22Rv1 (cell line): ENCODE measurements around the gene DUSP18.

Source experiments
- H3K27ac ChIP-seq: fragments of 450-650 bp; 2 replicates; pipeline ENCODE4 v1.5.1; 2017
- ZFX ChIP-seq: fragments of 450-650 bp; IDR thresholded peaks from 2 replicates; pipeline ENCODE4 v1.6.1; 2017; ENCODE audit warnings: antibody characterized with exemption, borderline replicate concordance
- TF ChIP-seq, protein P1 (sequence below): fragments of 450-650 bp; IDR thresholded peaks from 2 replicates; pipeline ENCODE4 v1.5.1; 2017; ENCODE audit warnings: mild to moderate bottlenecking

DUSP18 gene

DNA sequence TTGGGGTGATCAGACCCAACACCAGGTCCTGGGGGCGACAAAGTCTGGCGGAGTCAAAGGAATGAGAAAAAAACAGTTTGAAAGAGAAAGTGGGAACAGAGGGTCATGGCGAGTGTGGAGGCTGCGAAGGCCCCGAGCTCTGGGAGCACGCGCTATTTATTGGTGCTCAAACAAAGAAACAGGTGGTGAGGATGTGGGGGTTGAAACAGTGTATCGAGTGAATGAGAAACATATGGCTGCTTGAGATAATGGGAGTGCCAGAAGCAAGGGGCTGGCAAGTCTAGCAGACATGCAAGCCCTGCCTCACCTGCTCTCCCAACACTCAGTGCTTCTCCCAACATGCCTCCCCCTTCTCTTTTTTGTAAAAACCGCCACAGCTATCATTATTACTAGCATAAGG is 7.8 kb upstream of the DUSP18 start:
- H3K27ac ChIP-seq, result no peak overlapping the region
- TF ChIP-seq, protein P1, sequence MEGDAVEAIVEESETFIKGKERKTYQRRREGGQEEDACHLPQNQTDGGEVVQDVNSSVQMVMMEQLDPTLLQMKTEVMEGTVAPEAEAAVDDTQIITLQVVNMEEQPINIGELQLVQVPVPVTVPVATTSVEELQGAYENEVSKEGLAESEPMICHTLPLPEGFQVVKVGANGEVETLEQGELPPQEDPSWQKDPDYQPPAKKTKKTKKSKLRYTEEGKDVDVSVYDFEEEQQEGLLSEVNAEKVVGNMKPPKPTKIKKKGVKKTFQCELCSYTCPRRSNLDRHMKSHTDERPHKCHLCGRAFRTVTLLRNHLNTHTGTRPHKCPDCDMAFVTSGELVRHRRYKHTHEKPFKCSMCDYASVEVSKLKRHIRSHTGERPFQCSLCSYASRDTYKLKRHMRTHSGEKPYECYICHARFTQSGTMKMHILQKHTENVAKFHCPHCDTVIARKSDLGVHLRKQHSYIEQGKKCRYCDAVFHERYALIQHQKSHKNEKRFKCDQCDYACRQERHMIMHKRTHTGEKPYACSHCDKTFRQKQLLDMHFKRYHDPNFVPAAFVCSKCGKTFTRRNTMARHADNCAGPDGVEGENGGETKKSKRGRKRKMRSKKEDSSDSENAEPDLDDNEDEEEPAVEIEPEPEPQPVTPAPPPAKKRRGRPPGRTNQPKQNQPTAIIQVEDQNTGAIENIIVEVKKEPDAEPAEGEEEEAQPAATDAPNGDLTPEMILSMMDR, result no peak
- no peak for TF ChIP-seq ZFX

DNA sequence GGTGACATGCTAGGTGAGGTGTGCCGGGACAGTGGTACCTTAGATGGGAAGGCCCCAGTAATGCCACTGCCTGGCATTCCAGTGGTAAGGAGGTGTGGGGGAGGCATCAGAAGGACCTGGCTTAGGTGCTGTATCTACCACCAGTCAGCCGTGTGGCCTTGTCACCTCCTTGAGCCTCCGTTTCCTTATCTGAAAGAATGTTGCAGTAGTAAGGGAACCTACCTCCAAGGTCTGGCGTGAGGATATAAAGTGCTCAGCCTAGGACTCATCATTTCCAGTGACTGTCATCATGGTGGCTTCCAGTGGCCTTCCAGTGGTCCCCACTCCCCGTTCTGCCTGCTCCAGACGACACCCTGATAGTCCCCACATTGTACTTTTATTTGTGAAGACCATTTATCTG is 6.8 kb upstream of the DUSP18 start:
- TF ChIP-seq, protein P1, result no peak
- TF ChIP-seq ZFX, result no peak
- no peak overlapping the region for H3K27ac ChIP-seq

DNA sequence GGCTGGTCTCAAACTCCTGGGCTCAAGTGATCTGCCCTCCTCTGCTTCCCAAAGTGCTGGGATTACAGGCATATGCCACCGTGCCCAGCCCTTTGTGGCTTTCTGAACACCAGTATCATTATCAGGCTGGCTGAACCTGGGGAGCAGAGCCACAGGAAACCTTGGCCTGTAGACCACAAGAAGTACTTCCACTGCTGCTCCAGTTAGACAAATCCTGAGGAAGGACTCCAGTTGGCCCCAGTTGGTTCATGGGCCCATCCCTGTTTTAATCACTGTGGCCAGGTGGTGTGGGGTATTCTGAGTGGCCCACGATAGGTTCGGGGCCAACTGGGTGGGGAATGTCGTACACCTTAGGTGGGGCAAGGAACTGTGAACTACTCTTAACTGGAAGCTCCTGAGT is 5.5 kb upstream of the DUSP18 start:
- no peak overlapping the region for H3K27ac ChIP-seq

DNA sequence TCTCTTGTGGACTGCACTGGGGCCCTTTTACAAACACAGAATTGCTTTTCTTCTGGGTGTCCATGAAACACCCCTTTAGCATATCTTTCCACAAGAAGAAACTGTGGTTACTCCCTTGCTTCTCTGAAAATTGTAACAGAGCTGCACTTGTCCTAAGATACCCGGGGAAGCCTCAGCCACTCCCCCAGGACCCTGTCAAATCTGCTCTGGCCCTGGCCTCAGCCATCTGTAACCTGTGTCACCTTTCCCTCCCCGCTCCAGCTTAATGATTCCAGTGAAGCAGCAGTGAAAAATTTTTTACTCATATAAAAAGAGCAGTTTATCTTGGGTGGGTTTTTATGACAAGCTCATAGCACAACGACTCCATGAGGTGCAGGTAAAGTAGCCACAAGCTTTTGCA is 3.4 kb upstream of the DUSP18 start:
- TF ChIP-seq, protein P1, result no peak
- no peak for TF ChIP-seq ZFX
- H3K27ac ChIP-seq, result no peak overlapping the region

More for the DNA sequence above, 5.5 kb upstream of the DUSP18 start:
- TF ChIP-seq, protein P1, result no peak
- no peak for TF ChIP-seq ZFX

DNA sequence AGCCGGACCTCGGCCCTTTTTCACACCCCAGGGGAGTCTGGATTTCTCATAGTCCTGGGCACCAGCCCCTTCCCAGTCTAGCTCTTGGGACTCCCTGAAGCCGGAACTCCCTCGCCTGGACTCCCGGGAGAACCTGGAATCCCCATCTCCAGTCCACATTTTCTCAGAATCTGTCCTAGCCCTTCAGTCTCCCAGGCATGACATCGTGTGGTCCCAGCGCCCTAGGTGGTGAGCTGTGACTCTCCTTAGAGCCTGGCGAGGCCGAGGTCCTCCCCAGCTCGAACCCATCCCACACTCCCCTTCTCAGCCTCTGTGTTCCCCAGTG is 673 bp upstream of the DUSP18 start:
- H3K27ac ChIP-seq, result peak overlapping the region; percentile 63
- TF ChIP-seq, protein P1, result no peak
- TF ChIP-seq ZFX, result no peak

DNA sequence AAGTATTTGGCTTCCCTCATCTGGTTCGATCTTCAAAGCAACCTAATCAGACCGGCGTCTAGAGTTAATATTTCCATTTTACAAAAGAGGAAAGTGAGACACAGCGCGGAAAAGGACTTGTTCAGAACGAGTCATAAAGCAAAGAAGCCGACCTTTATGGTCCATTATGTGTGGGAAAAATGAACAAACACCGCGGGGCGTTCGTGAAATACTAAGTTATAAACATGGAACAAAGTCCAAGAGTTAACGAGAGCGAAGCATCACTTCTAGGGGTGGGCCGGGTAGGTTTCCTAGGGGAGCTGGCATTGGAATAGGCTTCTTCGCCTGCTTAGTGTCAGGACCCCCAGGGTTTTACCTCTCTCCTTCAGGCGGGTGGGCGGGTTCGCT is 575 bp downstream of the DUSP18 start:
- TF ChIP-seq, protein P1, result no peak
- TF ChIP-seq ZFX, result no peak
- no peak overlapping the region; the same call in 1 of the 2 replicates for H3K27ac ChIP-seq

DNA sequence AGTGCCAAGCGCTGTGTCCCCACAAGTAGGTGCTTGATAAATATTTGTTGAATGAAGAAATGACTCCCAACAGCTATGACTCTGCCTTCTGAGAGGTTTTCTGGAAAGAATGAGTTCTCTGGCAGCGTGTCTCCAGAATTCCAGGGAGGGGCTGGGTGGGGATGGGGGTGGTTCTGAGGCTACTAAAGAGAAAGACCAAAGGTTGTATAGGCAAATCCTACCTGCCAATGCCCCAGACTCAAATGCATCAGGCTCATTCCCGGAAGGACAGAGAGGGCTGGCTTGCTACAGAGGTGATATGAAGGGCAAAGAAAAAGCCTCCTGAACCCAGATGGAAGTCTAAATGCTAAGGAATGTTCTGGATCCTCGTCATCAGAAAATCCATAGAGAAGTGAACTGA is 1.9 kb downstream of the DUSP18 start:
- TF ChIP-seq, protein P1, result no peak
- TF ChIP-seq ZFX, result no peak
- no peak overlapping the region for H3K27ac ChIP-seq
